Kidney (tissue), 14 donors: ENCODE results near the gene TMEM266. TPM values are rescaled to one million over a fixed set of nuclear protein-coding genes. Genes with fewer than 3 reads are reported as not detected.
A peak's percentile ranks its signal among the peaks of the same experiment; 100 is the strongest.

Experiments used
- DNase-seq, 5 donors: peaks; one replicate each; pipeline ENCODE4 v3.0.0-alpha.2; 2013 to 2020
- FAIRE-seq: peaks from 2 replicates; lab custom pipeline; 2012; peaks lifted over from hg19 to GRCh38; lab: Jason Lieb, UNC
- H3K27ac ChIP-seq, 2 donors: one replicate each; pipeline ENCODE4 v1.7.0; 2013; ENCODE audit warnings: low read depth in 2 of 2, low read length in 2 of 2, inconsistent platforms in 1 of 2
- H3K27me3 ChIP-seq: one replicate; pipeline ENCODE4 v1.7.1; 2013; ENCODE audit warnings: low read length, inconsistent platforms; ENCODE audit not compliant: control insufficient read depth, insufficient read depth
- H3K36me3 ChIP-seq, 3 donors: one replicate each; pipeline versions ENCODE4 v1.7.0 to v1.7.1; 2013; ENCODE audit warnings: low read length in 3 of 3, control low read depth in 1 of 3, inconsistent platforms in 1 of 3; ENCODE audit not compliant: insufficient read depth in 3 of 3, control insufficient read depth in 2 of 3
- H3K4me1 ChIP-seq, 3 donors: one replicate each; pipeline versions ENCODE4 v1.7.0 to v1.7.1; 2013; ENCODE audit warnings: low read length in 3 of 3, inconsistent platforms in 1 of 3, low read depth in 1 of 3; ENCODE audit not compliant: control insufficient read depth in 2 of 3, insufficient read depth in 2 of 3
- H3K4me3 ChIP-seq, 3 donors: one replicate each; pipeline versions ENCODE4 v1.7.0 to v1.8.1; 2013; ENCODE audit warnings: low read length in 3 of 3, control low read depth in 1 of 3, inconsistent platforms in 1 of 3
- H3K9ac ChIP-seq, 3 donors: one replicate each; pipeline versions ENCODE4 v1.7.0 to v1.7.1; 2013; ENCODE audit warnings: low read length in 3 of 3, control low read depth in 1 of 3, inconsistent platforms in 1 of 3
- H3K9me3 ChIP-seq, 3 donors: one replicate each; pipeline versions ENCODE4 v1.7.0 to v1.7.1; 2013; ENCODE audit warnings: low read length in 3 of 3, control low read depth in 1 of 3, inconsistent platforms in 1 of 3; ENCODE audit not compliant: control insufficient read depth in 2 of 3, insufficient read depth in 1 of 3
- intact Hi-C: fragments of 100-400 bp; cut with DNase I; formaldehyde crosslinking; loops from one replicate; pipeline ENCODE4 v1.11.1; 2022
- polyA plus RNA-seq: library from polyadenylated mRNA; stranded (reverse); fragments of 350-450 nt; fragmentation: Illumina TruSeq; extraction: RNeasy Lipid Tissue Mini Kit (QIAGEN cat#74804); gene quantifications from one replicate; pipeline ENCODE4 v1.2.3, GENCODE V29; 2014; ENCODE audit warnings: low read depth, low replicate concordance; ENCODE audit not compliant: insufficient read depth
- total RNA-seq: library from RNA; stranded (reverse); fragmentation: NEBNext Ultra II Directional; extraction: Animal tissue kit (Norgen Biotek cat#: 25700); gene quantifications from one replicate; pipeline ENCODE4 v1.2.1, GENCODE V29; 2021
- TF ChIP-seq, protein P1 (sequence below): IDR thresholded peaks from 3 replicates; pipeline ENCODE4 v1.5.1; 2012; ENCODE audit warnings: mild to moderate bottlenecking, moderate library complexity, borderline replicate concordance; ENCODE audit not compliant: insufficient read depth; ENCODE audit errors: extremely low read depth
- donor health status: control.
- donor health status: control.
- donor health status: control.
- donor health status: control.
- donor health status: control.
- donor health status: DM: yes; HTN: yes; CAD: no.
- donor health status: Normal renal cell carcinoma (clear cell type).

TMEM266 gene
- total and polyA plus RNA-seq, 2 donors from 2014 or later = 0.72 to 3.1 TPM

GRCh38 chr15:76177491-76178040 is 117.8 kb downstream of the TMEM266 start:
- H3K9me3 ChIP-seq = no peaks in the 10 kb centered on the region
- H3K36me3 ChIP-seq = no peaks in the 10 kb centered on the region
- DNase-seq (no peak), FAIRE-seq (no peak)
- TF ChIP-seq, protein P1, sequence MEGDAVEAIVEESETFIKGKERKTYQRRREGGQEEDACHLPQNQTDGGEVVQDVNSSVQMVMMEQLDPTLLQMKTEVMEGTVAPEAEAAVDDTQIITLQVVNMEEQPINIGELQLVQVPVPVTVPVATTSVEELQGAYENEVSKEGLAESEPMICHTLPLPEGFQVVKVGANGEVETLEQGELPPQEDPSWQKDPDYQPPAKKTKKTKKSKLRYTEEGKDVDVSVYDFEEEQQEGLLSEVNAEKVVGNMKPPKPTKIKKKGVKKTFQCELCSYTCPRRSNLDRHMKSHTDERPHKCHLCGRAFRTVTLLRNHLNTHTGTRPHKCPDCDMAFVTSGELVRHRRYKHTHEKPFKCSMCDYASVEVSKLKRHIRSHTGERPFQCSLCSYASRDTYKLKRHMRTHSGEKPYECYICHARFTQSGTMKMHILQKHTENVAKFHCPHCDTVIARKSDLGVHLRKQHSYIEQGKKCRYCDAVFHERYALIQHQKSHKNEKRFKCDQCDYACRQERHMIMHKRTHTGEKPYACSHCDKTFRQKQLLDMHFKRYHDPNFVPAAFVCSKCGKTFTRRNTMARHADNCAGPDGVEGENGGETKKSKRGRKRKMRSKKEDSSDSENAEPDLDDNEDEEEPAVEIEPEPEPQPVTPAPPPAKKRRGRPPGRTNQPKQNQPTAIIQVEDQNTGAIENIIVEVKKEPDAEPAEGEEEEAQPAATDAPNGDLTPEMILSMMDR = no peak
- no peak overlapping the region for H3K4me3 ChIP-seq
- intact Hi-C loops = no loop called here
- no peaks in the 10 kb centered on the region for H3K27me3 ChIP-seq
- no peak overlapping the region for H3K27ac ChIP-seq
- no peaks in the 10 kb centered on the region for H3K4me1 ChIP-seq
- no peak overlapping the region for H3K9ac ChIP-seq

GRCh38 chr15:76178296-76179000 is 118.7 kb downstream of the TMEM266 start:
- Histone ChIP-seq H3K9me3 (no peaks in the 10 kb centered on the region), H3K27ac (no peak overlapping the region), H3K9ac (no peak overlapping the region), H3K27me3 (no peaks in the 10 kb centered on the region), H3K4me3 (no peak overlapping the region), H3K4me1 (no peaks in the 10 kb centered on the region), H3K36me3 (no peaks in the 10 kb centered on the region)
- TF ChIP-seq, protein P1 = no peak
- DNase-seq (peak in 3 of 5 donors; percentile 29 to 51 (median 46)), FAIRE-seq (no peak)
- intact Hi-C loops = no loop called here

GRCh38 chr15:76179023-76179422 is 119.2 kb downstream of the TMEM266 start:
- TF ChIP-seq, protein P1 = no peak
- H3K9me3 ChIP-seq = no peaks in the 10 kb centered on the region
- FAIRE-seq (no peak), DNase-seq (no peak)
- no peak overlapping the region for H3K4me3 ChIP-seq
- no peak overlapping the region for H3K9ac ChIP-seq
- no peaks in the 10 kb centered on the region for H3K27me3 ChIP-seq
- no peaks in the 10 kb centered on the region for H3K36me3 ChIP-seq
- no peaks in the 10 kb centered on the region for H3K4me1 ChIP-seq
- intact Hi-C loops = no loop called here
- no peak overlapping the region for H3K27ac ChIP-seq
